CD8-positive, alpha-beta memory T cell (primary cell): ENCODE measurements around the gene POLL. TPM values are rescaled to one million over a fixed set of nuclear protein-coding genes. Genes with fewer than 3 reads are reported as not detected.

Source experiments
- CTCF ChIA-PET: fragments of 350-600 bp; sonication (Branson Sonifier 250); formaldehyde crosslinking; loops from one replicate; lab custom pipeline; 2021; ENCODE audit warnings: antibody characterized with exemption; lab: Charles Lee
- POLR2A ChIA-PET: fragments of 350-600 bp; sonication (Branson Sonifier 250); formaldehyde crosslinking; loops from one replicate; lab custom pipeline; 2021; ENCODE audit warnings: antibody characterized with exemption; lab: Charles Lee
- DNase-seq, 5 donors: peaks; one replicate each; pipeline versions ENCODE4 v3.0.0 to v3.0.0-alpha.2; 2020 to 2022; ENCODE audit warnings: mixed read lengths in 1 of 5
- H3K27ac ChIP-seq: one replicate; pipeline ENCODE4 v1.7.0; 2013; ENCODE audit warnings: low read depth, mild to moderate bottlenecking, low read length, moderate library complexity
- H3K27me3 ChIP-seq: 2 replicates; pipeline ENCODE4 v1.7.0; 2013; ENCODE audit warnings: low read length, mild to moderate bottlenecking; ENCODE audit not compliant: insufficient read depth, poor library complexity, severe bottlenecking
- H3K36me3 ChIP-seq: 2 replicates; pipeline ENCODE4 v1.7.0; 2013; ENCODE audit warnings: mild to moderate bottlenecking, low read length, moderate library complexity; ENCODE audit not compliant: insufficient read depth
- H3K4me1 ChIP-seq: 2 replicates; pipeline ENCODE4 v1.7.0; 2013; ENCODE audit warnings: mild to moderate bottlenecking, low read length, moderate library complexity; ENCODE audit not compliant: insufficient read depth
- H3K4me3 ChIP-seq: 2 replicates; pipeline ENCODE4 v1.7.0; 2013; ENCODE audit warnings: mild to moderate bottlenecking, low read length
- H3K9me3 ChIP-seq: 2 replicates; pipeline ENCODE4 v1.7.0; 2013; ENCODE audit warnings: mild to moderate bottlenecking, low read length
- H3K27ac Mint-ChIP-seq, 8 donors: one replicate each; pipeline ENCODE4 v1.8.0; 2020 to 2021; ENCODE audit warnings: mixed read lengths in 8 of 8, mild to moderate bottlenecking in 6 of 8, inconsistent platforms in 3 of 8, moderate library complexity in 3 of 8
- H3K27me3 Mint-ChIP-seq, 2 donors: one replicate each; pipeline ENCODE4 v1.8.0; 2020 to 2021; ENCODE audit warnings: mixed read lengths in 2 of 2, mild to moderate bottlenecking in 1 of 2, moderate library complexity in 1 of 2
- H3K36me3 Mint-ChIP-seq, 3 donors: one replicate each; pipeline ENCODE4 v1.8.0; 2020 to 2021; ENCODE audit warnings: mixed read lengths in 3 of 3, inconsistent platforms in 1 of 3, mild to moderate bottlenecking in 1 of 3
- H3K4me1 Mint-ChIP-seq, 3 donors: one replicate each; pipeline ENCODE4 v1.8.0; 2020 to 2021; ENCODE audit warnings: mixed read lengths in 3 of 3, inconsistent platforms in 1 of 3, mild to moderate bottlenecking in 1 of 3
- H3K4me3 Mint-ChIP-seq, 7 donors: one replicate each; pipeline ENCODE4 v1.8.0; 2020 to 2021; ENCODE audit warnings: mixed read lengths in 7 of 7, mild to moderate bottlenecking in 6 of 7, moderate library complexity in 4 of 7, inconsistent platforms in 2 of 7
- H3K9me3 Mint-ChIP-seq, 5 donors: one replicate each; pipeline ENCODE4 v1.8.0; 2020 to 2022; ENCODE audit warnings: mixed read lengths in 5 of 5, mild to moderate bottlenecking in 3 of 5, moderate library complexity in 2 of 5, inconsistent platforms in 1 of 5
- polyA plus RNA-seq: library from polyadenylated mRNA; unstranded; fragments of 300-500 nt; fragmentation: Illumina TruSeq; gene quantifications from one replicate; pipeline ENCODE4 v1.2.3, GENCODE V29; 2021
- total RNA-seq, 2 experiments: library from RNA; stranded (reverse); gene quantifications; one replicate each; pipeline ENCODE4 v1.2.3, GENCODE V29; 2021

POLL gene
- total and polyA plus RNA-seq, 3 experiments from 2014 or later, result 15.9 to 32.6 (median 30.9) TPM

DNA sequence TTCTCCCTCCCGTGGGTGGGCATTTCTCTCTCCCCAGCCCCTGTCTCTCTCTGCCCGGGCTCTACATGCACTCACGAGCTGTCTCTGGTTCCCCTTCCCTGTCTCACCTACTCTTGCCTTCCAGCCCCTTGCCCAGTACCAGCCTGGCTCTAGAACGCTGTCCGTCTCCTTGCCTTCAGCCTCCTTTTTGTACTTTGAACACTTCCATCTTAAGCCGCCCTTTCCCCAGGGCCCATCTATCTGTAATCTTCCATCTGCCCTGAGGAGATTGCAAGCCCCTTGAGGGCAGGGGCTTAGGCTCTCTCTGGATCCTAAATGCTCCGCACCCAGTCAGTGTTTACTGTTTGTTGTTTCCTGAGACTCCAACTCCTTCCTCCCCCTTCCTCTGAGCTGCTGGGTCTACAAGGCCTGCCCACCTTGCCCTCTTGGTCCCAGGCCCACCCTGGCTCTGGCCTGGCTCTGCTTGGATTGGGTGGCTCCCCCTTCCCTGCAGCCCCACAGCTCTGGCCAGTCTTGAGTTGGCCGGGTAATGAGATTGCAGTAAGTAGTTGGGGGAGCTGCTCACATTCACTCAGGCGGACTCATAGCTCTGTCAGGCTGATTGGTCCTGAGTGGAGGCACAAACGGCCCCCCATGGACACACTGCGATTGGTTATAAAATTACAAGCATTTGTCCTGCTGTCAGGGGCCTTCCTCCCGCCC is 28.3 kb downstream of the POLL start:
- ChIA-PET POLR2A (no interaction called here), CTCF (interaction anchor here (1.7 to 1.9 kb wide), 2 partner anchors 10 to 346 kb away, joined by 6 to 10 read pairs; no protein-coding TSS in a partner anchor)
- Mint-ChIP-seq H3K36me3 (peaks cover 0 to 6% (median 0%) of the 10 kb centered on the region in 3 donors), H3K27me3 (peaks cover 14 to 22% of the 10 kb centered on the region in 2 donors), H3K9me3 (no peaks in the 10 kb centered on the region), H3K27ac (peak overlapping the region in 1 of 8 donors; percentile 17), H3K4me1 (peaks cover 19 to 21% (median 20%) of the 10 kb centered on the region in 3 donors), H3K4me3 (no peak overlapping the region)
- Histone ChIP-seq H3K36me3 (no peaks in the 10 kb centered on the region), H3K4me3 (no peak overlapping the region), H3K9me3 (no peaks in the 10 kb centered on the region), H3K27ac (no peak overlapping the region), H3K27me3 (no peaks in the 10 kb centered on the region), H3K4me1 (peaks cover 10% of the 10 kb centered on the region)
- no peak for DNase-seq

DNA sequence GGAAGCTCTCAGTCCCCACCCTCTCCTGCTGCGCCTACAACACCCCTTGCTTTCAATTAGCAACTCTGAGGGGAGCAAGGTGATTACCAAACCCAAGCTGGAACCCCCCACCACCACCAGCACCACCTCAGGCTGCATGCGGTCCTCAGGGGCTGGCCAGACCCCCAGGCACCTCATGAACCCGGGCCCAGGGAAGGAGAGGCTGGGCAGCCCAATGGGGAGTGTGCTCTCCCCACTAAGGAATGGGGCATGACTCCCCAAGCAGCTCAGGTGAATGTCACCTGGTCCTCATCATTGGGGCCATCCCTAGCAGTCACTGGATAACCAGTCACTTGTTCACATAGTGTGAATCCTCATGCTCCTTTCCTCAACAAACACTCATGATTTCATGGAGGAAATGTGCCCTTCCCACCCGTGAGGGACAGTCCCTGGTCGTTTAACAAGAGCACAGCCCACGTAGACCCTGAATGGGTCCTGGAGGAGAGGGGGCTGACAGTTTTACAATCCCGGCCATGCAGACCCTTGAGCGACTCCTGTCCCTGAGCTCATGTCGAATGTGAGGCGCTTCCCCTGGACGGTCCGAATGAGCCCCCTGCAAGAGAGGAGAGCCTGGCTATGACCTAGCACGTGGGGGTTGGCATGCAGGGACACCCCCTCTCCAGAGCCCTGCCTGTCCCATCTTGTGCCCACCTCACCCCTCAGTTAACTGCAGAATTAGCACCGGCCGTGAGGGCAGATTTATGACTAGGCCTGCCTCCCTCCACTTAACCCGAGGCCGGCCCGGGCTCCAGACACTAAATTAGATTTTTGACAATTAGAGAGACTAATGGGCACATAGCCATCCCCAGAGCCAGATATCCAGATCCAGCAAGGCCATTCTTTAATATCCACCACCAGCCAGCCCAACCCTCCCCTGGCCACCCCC is 29.1 kb downstream of the POLL start:
- POLR2A ChIA-PET, result no interaction called here
- CTCF ChIA-PET, result interaction anchor here (1.5 to 1.7 kb wide), 2 partner anchors 11 kb away, joined by 7 to 10 read pairs; no protein-coding TSS in a partner anchor

DNA sequence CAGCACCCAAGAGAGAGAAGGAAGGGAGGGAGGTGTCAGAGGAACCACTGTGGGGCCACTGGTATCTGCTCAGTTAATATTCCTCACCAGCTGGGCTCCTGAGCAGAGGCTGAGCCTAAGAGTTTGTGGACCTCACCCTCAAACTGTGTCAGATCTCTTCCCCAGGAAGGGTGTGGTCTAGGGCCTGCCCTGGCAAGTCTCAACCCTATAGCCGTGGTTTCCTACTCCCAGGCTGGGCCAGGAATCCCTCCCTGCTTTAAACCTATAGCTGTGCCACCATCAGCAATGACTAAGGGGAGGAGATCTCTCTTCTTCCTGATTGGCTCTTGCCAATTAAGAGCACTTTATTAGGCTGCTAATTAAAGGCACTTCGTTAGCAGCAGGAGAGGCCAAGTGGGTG is 29.9 kb downstream of the POLL start:
- Mint-ChIP-seq H3K4me1 (peaks cover 19 to 21% (median 20%) of the 10 kb centered on the region in 3 donors), H3K4me3 (peak overlapping the region in 1 of 7 donors; percentile 44), H3K36me3 (peaks cover 0 to 20% (median 12%) of the 10 kb centered on the region in 3 donors), H3K27me3 (peaks cover 9% of the 10 kb centered on the region in 2 donors), H3K27ac (peak overlapping the region in 5 of 8 donors; percentile 8 to 88 (median 42)), H3K9me3 (no peaks in the 10 kb centered on the region)
- ChIA-PET POLR2A (no interaction called here), CTCF (interaction anchor here (0.7 to 1.5 kb wide), 2 partner anchors 12 to 21 kb away, joined by 3 to 7 read pairs; no protein-coding TSS in a partner anchor)
- no peaks in the 10 kb centered on the region for H3K27me3 ChIP-seq
- no peak overlapping the region for H3K27ac ChIP-seq
- peaks cover 10% of the 10 kb centered on the region for H3K4me1 ChIP-seq
- no peak overlapping the region for H3K4me3 ChIP-seq
- no peaks in the 10 kb centered on the region for H3K36me3 ChIP-seq
- DNase-seq, result no peak
- no peaks in the 10 kb centered on the region for H3K9me3 ChIP-seq

More for the DNA sequence above, 29.1 kb downstream of the POLL start:
- H3K9me3 ChIP-seq, result no peaks in the 10 kb centered on the region
- peaks cover 19 to 21% (median 20%) of the 10 kb centered on the region in 3 donors for H3K4me1 Mint-ChIP-seq
- no peak overlapping the region for H3K4me3 Mint-ChIP-seq
- no peaks in the 10 kb centered on the region for H3K27me3 ChIP-seq
- H3K27ac ChIP-seq, result no peak overlapping the region
- no peaks in the 10 kb centered on the region for H3K36me3 ChIP-seq
- peak overlapping the region in 1 of 8 donors; percentile 58 for H3K27ac Mint-ChIP-seq
- peaks cover 0 to 13% (median 8%) of the 10 kb centered on the region in 3 donors for H3K36me3 Mint-ChIP-seq
- peaks cover 10% of the 10 kb centered on the region for H3K4me1 ChIP-seq
- no peak overlapping the region for H3K4me3 ChIP-seq
- no peaks in the 10 kb centered on the region for H3K9me3 Mint-ChIP-seq
- peaks cover 12 to 17% of the 10 kb centered on the region in 2 donors for H3K27me3 Mint-ChIP-seq
- DNase-seq, result no peak

DNA sequence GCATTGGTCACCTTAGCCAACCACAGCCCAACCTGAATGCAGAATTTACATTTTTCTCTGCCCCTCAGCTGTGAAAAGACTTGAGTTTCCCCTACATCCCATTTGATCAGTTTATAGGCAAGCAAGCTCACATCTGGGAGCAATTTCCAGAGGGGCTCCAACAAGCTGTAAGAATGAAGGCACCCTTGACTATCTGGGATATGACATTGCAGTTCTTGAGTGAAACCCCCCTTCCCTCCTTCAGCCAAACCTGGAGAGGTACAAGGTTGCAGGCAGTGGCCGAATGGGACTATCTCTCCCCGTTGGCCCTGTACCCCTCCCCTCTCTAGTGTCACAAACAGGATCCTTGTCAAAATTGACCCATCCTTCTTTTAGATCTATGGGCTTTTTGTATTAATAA is 30.5 kb downstream of the POLL start:
- Histone ChIP-seq H3K9me3 (no peaks in the 10 kb centered on the region), H3K27ac (no peak overlapping the region), H3K36me3 (no peaks in the 10 kb centered on the region), H3K4me3 (no peak overlapping the region), H3K4me1 (peaks cover 10% of the 10 kb centered on the region), H3K27me3 (no peaks in the 10 kb centered on the region)
- Mint-ChIP-seq H3K27me3 (peaks cover 5 to 8% of the 10 kb centered on the region in 2 donors), H3K36me3 (peaks cover 0 to 27% (median 16%) of the 10 kb centered on the region in 3 donors), H3K4me3 (no peak overlapping the region), H3K27ac (peak overlapping the region in 3 of 8 donors; percentile 8 to 88 (median 55)), H3K4me1 (peaks cover 19 to 21% (median 20%) of the 10 kb centered on the region in 3 donors), H3K9me3 (no peaks in the 10 kb centered on the region)
- POLR2A ChIA-PET, result no interaction called here
- CTCF ChIA-PET, result interaction anchor here (0.7 to 1.5 kb wide), 2 partner anchors 13 to 20 kb away, joined by 3 to 7 read pairs; no protein-coding TSS in a partner anchor
- DNase-seq, result no peak

DNA sequence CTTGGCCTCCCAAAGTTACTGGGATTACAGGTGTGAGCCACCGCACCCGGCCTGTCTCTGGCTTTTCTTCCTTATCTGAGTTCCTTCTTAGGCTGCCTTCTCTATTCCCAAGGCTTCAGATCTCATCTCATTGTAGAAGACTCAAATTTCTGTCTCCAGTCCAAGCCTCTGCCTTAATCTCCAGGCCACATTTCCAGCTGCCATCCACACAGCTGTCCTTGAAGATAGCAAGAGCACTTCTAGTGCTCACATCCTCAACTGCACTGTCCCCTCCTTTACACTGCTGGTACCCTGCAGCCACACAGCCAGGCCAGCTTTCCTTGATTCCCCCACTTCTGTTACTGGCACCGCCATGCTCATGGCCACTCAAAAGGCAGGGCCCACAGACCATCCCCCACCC is 35.6 kb downstream of the POLL start:
- H3K27ac ChIP-seq, result no peak overlapping the region
- peaks cover 0 to 50% (median 24%) of the 10 kb centered on the region in 3 donors for H3K36me3 Mint-ChIP-seq
- no peaks in the 10 kb centered on the region for H3K9me3 ChIP-seq
- H3K27ac Mint-ChIP-seq, result peak overlapping the region in 3 of 8 donors; percentile 18 to 74 (median 54)
- H3K4me3 ChIP-seq, result no peak overlapping the region
- H3K9me3 Mint-ChIP-seq, result no peaks in the 10 kb centered on the region
- ChIA-PET CTCF (no interaction called here), POLR2A (no interaction called here)
- no peak for DNase-seq
- H3K4me1 ChIP-seq, result no peaks in the 10 kb centered on the region
- H3K4me1 Mint-ChIP-seq, result peaks cover 0 to 3% (median 0%) of the 10 kb centered on the region in 3 donors
- H3K27me3 Mint-ChIP-seq, result no peaks in the 10 kb centered on the region
- no peaks in the 10 kb centered on the region for H3K36me3 ChIP-seq
- no peak overlapping the region for H3K4me3 Mint-ChIP-seq
- no peaks in the 10 kb centered on the region for H3K27me3 ChIP-seq

DNA sequence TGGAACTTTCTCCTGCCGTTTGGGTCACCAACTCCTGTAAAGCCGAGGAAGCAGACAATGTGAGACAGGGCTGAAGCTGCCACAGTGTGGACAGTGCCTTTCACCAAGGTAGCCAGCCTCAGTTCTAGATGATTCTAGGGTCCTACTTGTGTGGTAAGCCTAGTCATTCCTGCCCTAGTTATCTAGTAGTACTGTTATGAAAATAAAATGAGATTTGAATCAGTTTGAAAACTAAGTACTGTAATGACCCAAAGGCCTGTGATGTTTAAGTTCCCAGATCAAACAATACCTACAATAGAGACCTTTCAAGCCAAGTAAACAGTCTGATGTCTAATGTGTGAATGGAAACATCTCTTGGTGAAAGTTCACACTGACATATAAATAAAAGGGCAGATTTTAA is 37.1 kb downstream of the POLL start:
- H3K36me3 ChIP-seq, result no peaks in the 10 kb centered on the region
- no peak overlapping the region for H3K4me3 ChIP-seq
- no peak overlapping the region for H3K27ac ChIP-seq
- Mint-ChIP-seq H3K27me3 (no peaks in the 10 kb centered on the region), H3K4me3 (no peak overlapping the region), H3K4me1 (no peaks in the 10 kb centered on the region), H3K36me3 (peaks cover 0 to 55% (median 24%) of the 10 kb centered on the region in 3 donors), H3K27ac (no peak overlapping the region), H3K9me3 (no peaks in the 10 kb centered on the region)
- POLR2A ChIA-PET, result no interaction called here
- no peaks in the 10 kb centered on the region for H3K4me1 ChIP-seq
- DNase-seq, result no peak
- no peaks in the 10 kb centered on the region for H3K9me3 ChIP-seq
- no peaks in the 10 kb centered on the region for H3K27me3 ChIP-seq
- CTCF ChIA-PET, result interaction anchor here (1.0 kb wide), 1 partner anchor 12 kb away, joined by 3 read pairs; no protein-coding TSS in a partner anchor

DNA sequence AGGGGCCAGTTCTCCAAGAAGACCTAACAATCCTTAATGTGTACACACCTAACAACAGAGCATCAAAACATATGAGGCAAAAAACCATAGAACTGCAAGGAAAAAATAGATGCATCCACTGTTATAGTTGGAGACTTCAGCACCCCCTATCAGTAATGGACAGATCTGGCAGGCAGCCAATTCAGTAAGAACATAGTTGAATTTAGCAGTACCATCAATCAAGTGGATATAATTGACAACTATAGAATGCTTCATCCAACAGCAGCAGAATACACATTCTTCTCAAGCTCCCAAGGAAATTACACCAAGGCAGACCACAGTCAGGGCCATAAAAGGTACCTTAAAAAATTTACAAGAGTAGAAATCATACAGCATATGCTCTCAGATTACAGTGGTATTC is 42.2 kb downstream of the POLL start:
- no peaks in the 10 kb centered on the region for H3K9me3 ChIP-seq
- Mint-ChIP-seq H3K4me1 (no peaks in the 10 kb centered on the region), H3K9me3 (no peaks in the 10 kb centered on the region), H3K4me3 (no peak overlapping the region), H3K36me3 (peaks cover 6 to 41% (median 9%) of the 10 kb centered on the region in 3 donors), H3K27me3 (no peaks in the 10 kb centered on the region), H3K27ac (peak overlapping the region in 1 of 8 donors; percentile 8)
- ChIA-PET POLR2A (no interaction called here), CTCF (interaction anchor here (0.8 to 1.2 kb wide), 3 partner anchors 8 to 62 kb away, joined by 3 read pairs; no protein-coding TSS in a partner anchor)
- H3K27ac ChIP-seq, result no peak overlapping the region
- no peaks in the 10 kb centered on the region for H3K36me3 ChIP-seq
- DNase-seq, result no peak
- H3K4me1 ChIP-seq, result no peaks in the 10 kb centered on the region
- H3K4me3 ChIP-seq, result no peak overlapping the region
- H3K27me3 ChIP-seq, result no peaks in the 10 kb centered on the region
